DOHH2 (cell line): ENCODE measurements around the gene SYTL5.

Experiments
- H3F3A ChIP-seq: fragments of 200-600 bp; sonication (generic), shearing (Covaris generic); 2 replicates; pipeline ENCODE4 v1.6.0; 2016; ENCODE audit warnings: antibody characterized with exemption, mild to moderate bottlenecking; ENCODE audit not compliant: control insufficient read depth, insufficient read depth
- H3K27ac ChIP-seq: fragments of 200-600 bp; sonication (generic); 2 replicates; pipeline ENCODE4 v1.5.1; 2014; ENCODE audit warnings: low read depth, mild to moderate bottlenecking, low read length, moderate library complexity
- H3K27me3 ChIP-seq: fragments of 200-600 bp; sonication (generic); 2 replicates; pipeline ENCODE4 v1.6.1; 2014; ENCODE audit warnings: mild to moderate bottlenecking, low read length, mixed read lengths; ENCODE audit not compliant: control insufficient read depth
- H3K36me3 ChIP-seq: fragments of 200-600 bp; sonication (generic); 2 replicates; pipeline ENCODE4 v1.6.1; 2014; ENCODE audit warnings: mild to moderate bottlenecking, low read length, moderate library complexity, mixed read lengths; ENCODE audit not compliant: control insufficient read depth
- H3K4me1 ChIP-seq: fragments of 200-600 bp; sonication (generic); 2 replicates; pipeline ENCODE4 v1.6.1; 2014; ENCODE audit warnings: mild to moderate bottlenecking, low read length, mixed read lengths; ENCODE audit not compliant: control insufficient read depth
- H3K4me2 ChIP-seq: fragments of 200-600 bp; sonication (generic); 2 replicates; pipeline ENCODE4 v1.6.0; 2014; ENCODE audit warnings: mild to moderate bottlenecking, low read length, moderate library complexity
- H3K4me3 ChIP-seq: fragments of 200-600 bp; sonication (generic); 2 replicates; pipeline ENCODE4 v1.5.1; 2014; ENCODE audit warnings: mild to moderate bottlenecking, low read length, mixed read lengths
- H3K79me2 ChIP-seq: fragments of 200-600 bp; sonication (generic); 2 replicates; pipeline ENCODE4 v1.6.1; 2014; ENCODE audit warnings: mild to moderate bottlenecking, low read length, mixed read lengths; ENCODE audit not compliant: control insufficient read depth
- H3K9me2 ChIP-seq: fragments of 200-600 bp; sonication (generic); replicated peaks from 2 replicates; pipeline ENCODE4 v1.6.1; 2014; ENCODE audit warnings: mild to moderate bottlenecking, low read length, mixed read lengths; ENCODE audit not compliant: control insufficient read depth
- H3K9me3 ChIP-seq: fragments of 200-600 bp; sonication (generic); 2 replicates; pipeline ENCODE4 v1.6.1; 2014; ENCODE audit warnings: antibody characterized with exemption, low read length, mixed read lengths; ENCODE audit not compliant: control insufficient read depth, insufficient read depth
- H4K20me1 ChIP-seq: fragments of 200-600 bp; sonication (generic); 2 replicates; pipeline ENCODE4 v1.6.0; 2014; ENCODE audit warnings: low read depth, mild to moderate bottlenecking, antibody characterized with exemption, low read length, moderate library complexity; ENCODE audit not compliant: control insufficient read depth, insufficient read depth
- EZH2phosphoT487 ChIP-seq: fragments of 200-600 bp; sonication (generic); IDR thresholded peaks from 2 replicates; pipeline ENCODE4 v1.6.1; 2017; ENCODE audit warnings: borderline replicate concordance, mild to moderate bottlenecking, antibody characterized with exemption, low read length, moderate library complexity, mixed read lengths
- TF ChIP-seq, protein P1 (sequence below): fragments of 200-600 bp; sonication (generic); IDR thresholded peaks from one replicate; pipeline ENCODE4 v1.5.1; 2014; ENCODE audit warnings: antibody characterized with exemption, mild to moderate bottlenecking, low read depth, low read length; ENCODE audit not compliant: poor library complexity, severe bottlenecking

Gene SYTL5

DNA sequence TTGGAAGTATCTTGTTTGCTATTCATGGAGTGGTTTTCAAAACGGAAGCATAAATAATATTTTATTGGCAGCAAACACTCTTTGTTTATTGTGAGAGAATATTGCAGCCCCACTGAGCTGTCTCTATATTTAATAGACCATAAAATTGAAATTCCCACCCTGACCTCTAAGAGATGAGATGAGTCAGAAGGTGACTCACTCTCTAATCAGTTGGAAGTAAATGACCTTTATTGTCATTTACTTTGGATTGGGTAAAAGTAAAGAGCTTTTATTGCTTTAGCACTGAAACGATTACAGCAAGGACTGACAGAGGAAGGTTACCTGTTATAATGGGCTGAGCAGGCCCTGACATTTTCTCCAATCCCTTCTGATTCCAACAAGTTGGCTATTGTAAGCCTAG, 55.0 kb downstream of the SYTL5 start:
- H3K36me3 ChIP-seq = no peaks in the 10 kb centered on the region
- TF ChIP-seq EZH2phosphoT487 = no peak
- TF ChIP-seq, protein P1, sequence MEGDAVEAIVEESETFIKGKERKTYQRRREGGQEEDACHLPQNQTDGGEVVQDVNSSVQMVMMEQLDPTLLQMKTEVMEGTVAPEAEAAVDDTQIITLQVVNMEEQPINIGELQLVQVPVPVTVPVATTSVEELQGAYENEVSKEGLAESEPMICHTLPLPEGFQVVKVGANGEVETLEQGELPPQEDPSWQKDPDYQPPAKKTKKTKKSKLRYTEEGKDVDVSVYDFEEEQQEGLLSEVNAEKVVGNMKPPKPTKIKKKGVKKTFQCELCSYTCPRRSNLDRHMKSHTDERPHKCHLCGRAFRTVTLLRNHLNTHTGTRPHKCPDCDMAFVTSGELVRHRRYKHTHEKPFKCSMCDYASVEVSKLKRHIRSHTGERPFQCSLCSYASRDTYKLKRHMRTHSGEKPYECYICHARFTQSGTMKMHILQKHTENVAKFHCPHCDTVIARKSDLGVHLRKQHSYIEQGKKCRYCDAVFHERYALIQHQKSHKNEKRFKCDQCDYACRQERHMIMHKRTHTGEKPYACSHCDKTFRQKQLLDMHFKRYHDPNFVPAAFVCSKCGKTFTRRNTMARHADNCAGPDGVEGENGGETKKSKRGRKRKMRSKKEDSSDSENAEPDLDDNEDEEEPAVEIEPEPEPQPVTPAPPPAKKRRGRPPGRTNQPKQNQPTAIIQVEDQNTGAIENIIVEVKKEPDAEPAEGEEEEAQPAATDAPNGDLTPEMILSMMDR = no peak
- H3K9me2 ChIP-seq = no peaks in the 10 kb centered on the region
- no peak overlapping the region for H3K4me2 ChIP-seq
- no peaks in the 10 kb centered on the region for H3K79me2 ChIP-seq
- no peaks in the 10 kb centered on the region for H3F3A ChIP-seq
- H3K4me3 ChIP-seq = no peak overlapping the region
- H3K4me1 ChIP-seq = no peaks in the 10 kb centered on the region
- H4K20me1 ChIP-seq = no peaks in the 10 kb centered on the region
- H3K27me3 ChIP-seq = no peaks in the 10 kb centered on the region
- no peaks in the 10 kb centered on the region for H3K9me3 ChIP-seq
- no peak overlapping the region for H3K27ac ChIP-seq

DNA sequence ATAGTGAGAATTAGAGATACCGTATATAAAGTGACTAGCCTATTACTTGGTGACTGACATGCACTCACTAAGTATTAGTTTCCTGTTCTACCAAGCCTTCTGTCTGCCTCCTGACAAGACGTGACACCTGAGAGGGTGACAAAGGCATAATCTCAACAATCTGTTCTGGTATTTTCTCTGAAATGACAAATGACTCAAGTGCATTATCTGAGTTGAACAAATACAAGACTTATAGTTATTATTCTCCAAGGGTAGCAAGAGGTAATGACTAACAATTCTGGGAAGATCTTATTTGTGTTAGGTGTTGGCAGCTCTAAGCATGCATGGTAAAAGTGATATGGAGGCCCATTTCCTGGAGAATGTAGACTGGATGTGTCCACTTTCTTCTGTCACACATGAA, 60.6 kb downstream of the SYTL5 start:
- Histone ChIP-seq H3K9me2 (no peaks in the 10 kb centered on the region), H3F3A (no peaks in the 10 kb centered on the region), H3K4me3 (no peak overlapping the region), H3K4me1 (no peaks in the 10 kb centered on the region), H3K9me3 (no peaks in the 10 kb centered on the region), H3K4me2 (no peak overlapping the region), H4K20me1 (no peaks in the 10 kb centered on the region), H3K36me3 (no peaks in the 10 kb centered on the region), H3K27ac (no peak overlapping the region), H3K27me3 (no peaks in the 10 kb centered on the region), H3K79me2 (no peaks in the 10 kb centered on the region)
- TF ChIP-seq EZH2phosphoT487 = no peak
- TF ChIP-seq, protein P1 = no peak

DNA sequence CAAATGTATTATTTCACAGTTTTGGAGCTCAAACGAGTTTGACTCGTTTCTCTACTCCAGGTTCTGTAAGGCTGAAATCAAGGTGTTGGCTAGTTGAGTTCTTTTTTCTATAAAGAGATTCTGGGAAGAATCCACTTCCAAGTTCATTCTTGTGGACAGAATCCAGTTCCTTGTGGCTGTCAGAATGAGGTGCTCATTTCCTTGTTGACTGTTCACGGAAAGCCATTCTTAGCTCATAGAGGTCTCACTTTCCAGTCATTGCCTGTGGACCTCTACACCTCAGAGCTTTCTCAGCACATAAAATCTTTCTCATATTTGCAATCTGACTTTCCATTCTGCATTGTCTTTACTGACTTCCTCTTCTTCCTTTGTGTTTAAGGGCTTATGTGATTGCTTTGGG, 62.9 kb downstream of the SYTL5 start:
- Histone ChIP-seq H3K9me2 (no peaks in the 10 kb centered on the region), H3K4me1 (no peaks in the 10 kb centered on the region), H4K20me1 (no peaks in the 10 kb centered on the region), H3F3A (no peaks in the 10 kb centered on the region), H3K4me3 (no peak overlapping the region), H3K27me3 (no peaks in the 10 kb centered on the region), H3K27ac (no peak overlapping the region), H3K79me2 (no peaks in the 10 kb centered on the region), H3K36me3 (no peaks in the 10 kb centered on the region), H3K9me3 (no peaks in the 10 kb centered on the region), H3K4me2 (no peak overlapping the region)
- TF ChIP-seq, protein P1 = no peak
- TF ChIP-seq EZH2phosphoT487 = no peak

DNA sequence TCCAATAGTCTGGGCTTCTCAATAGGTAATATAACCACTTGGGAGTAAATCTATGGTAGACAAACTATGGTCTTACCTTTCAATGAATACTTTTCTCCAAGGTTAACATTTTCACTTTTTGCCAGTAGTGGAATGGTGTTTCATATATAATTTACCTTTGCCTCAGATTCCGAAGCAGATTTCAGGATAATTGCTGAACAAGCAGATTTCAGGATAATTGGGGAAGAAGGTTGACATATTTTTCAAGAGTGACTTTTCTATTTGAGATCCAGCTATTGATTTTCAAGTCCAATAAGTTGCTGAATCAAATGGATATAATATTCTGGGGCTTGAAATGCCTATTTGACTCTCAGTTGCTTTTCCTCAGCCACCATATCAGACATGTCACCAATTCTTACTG, 63.6 kb downstream of the SYTL5 start:
- H3K9me2 ChIP-seq = no peaks in the 10 kb centered on the region
- no peaks in the 10 kb centered on the region for H4K20me1 ChIP-seq
- H3K4me2 ChIP-seq = no peak overlapping the region
- H3K27me3 ChIP-seq = no peaks in the 10 kb centered on the region
- H3K27ac ChIP-seq = no peak overlapping the region
- no peak overlapping the region for H3K4me3 ChIP-seq
- H3K79me2 ChIP-seq = no peaks in the 10 kb centered on the region
- no peaks in the 10 kb centered on the region for H3F3A ChIP-seq
- no peaks in the 10 kb centered on the region for H3K9me3 ChIP-seq
- no peaks in the 10 kb centered on the region for H3K4me1 ChIP-seq
- H3K36me3 ChIP-seq = no peaks in the 10 kb centered on the region
- TF ChIP-seq EZH2phosphoT487 = no peak
- TF ChIP-seq, protein P1 = no peak
